Esophagus (tissue), 2 donors: ENCODE data around the gene RANBP3L. TPM values are rescaled to one million over a fixed set of nuclear protein-coding genes. Genes with fewer than 3 reads are reported as not detected.
"Not testable (repeated sequence)": the region's sequence is repeated elsewhere in the genome, so short reads cannot be mapped to it uniquely, and the experiment has no call there.

Source experiments
- H3K27ac ChIP-seq, 2 donors: one replicate each; pipeline ENCODE4 v1.5.1; 2013; ENCODE audit warnings: low read depth in 2 of 2, mild to moderate bottlenecking in 2 of 2, inconsistent platforms in 1 of 2, low read length in 1 of 2, moderate library complexity in 1 of 2
- H3K27me3 ChIP-seq, 2 donors: one replicate each; pipeline ENCODE4 v1.6.1; 2013; ENCODE audit warnings: low read length in 2 of 2, control low read depth in 1 of 2, mild to moderate bottlenecking in 1 of 2; ENCODE audit not compliant: insufficient read depth in 2 of 2, control insufficient read depth in 1 of 2
- H3K36me3 ChIP-seq, 2 donors: one replicate each; pipeline ENCODE4 v1.6.1; 2013; ENCODE audit warnings: low read length in 1 of 2; ENCODE audit not compliant: control insufficient read depth in 2 of 2, insufficient read depth in 2 of 2
- H3K4me1 ChIP-seq, 2 donors: one replicate each; pipeline ENCODE4 v1.6.1; 2013; ENCODE audit warnings: low read length in 1 of 2; ENCODE audit not compliant: control insufficient read depth in 2 of 2, insufficient read depth in 2 of 2
- H3K4me3 ChIP-seq, 2 donors: one replicate each; pipeline ENCODE4 v1.5.1; 2013; ENCODE audit warnings: low read length in 2 of 2, mild to moderate bottlenecking in 2 of 2, low read depth in 1 of 2, moderate library complexity in 1 of 2
- H3K9me3 ChIP-seq, 2 donors: one replicate each; pipeline ENCODE4 v1.6.1; 2013; ENCODE audit warnings: mild to moderate bottlenecking in 2 of 2, low read depth in 1 of 2, low read length in 1 of 2, moderate library complexity in 1 of 2; ENCODE audit not compliant: control insufficient read depth in 2 of 2, insufficient read depth in 1 of 2
- WGBS, 2 donors: extraction: QIAGEN DNeasy Blood & Tissue Kit; methylation state at CpG; one replicate each; pipeline ENCODE4 v1.1.7; 2013; 5-methylcytosine and 5-hydroxymethylcytosine counted together
- polyA plus RNA-seq, 2 donors: library from polyadenylated mRNA; stranded (reverse); fragments of 200-250 nt; gene quantifications; one replicate each; pipeline ENCODE4 v1.2.3, GENCODE V29; 2013
- donor health status: healthy with polysubstance abuse.
- donor health status: Bipolar disorder and iron deficiency.

RANBP3L gene
- polyA plus RNA-seq, 2 donors = 0.02 to 0.07 TPM

GRCh38 chr5:36285837-36286615 lies 15.7 kb downstream of the RANBP3L start:
- no peaks in the 10 kb centered on the region for H3K27me3 ChIP-seq
- no peak overlapping the region for H3K27ac ChIP-seq
- no peak overlapping the region for H3K4me3 ChIP-seq
- 31 to 43% methylated on average over 2 of the region's 2 CpGs for WGBS, 2 donors
- no peaks in the 10 kb centered on the region for H3K9me3 ChIP-seq
- no peaks in the 10 kb centered on the region for H3K4me1 ChIP-seq
- H3K36me3 ChIP-seq = no peaks in the 10 kb centered on the region

DNA sequence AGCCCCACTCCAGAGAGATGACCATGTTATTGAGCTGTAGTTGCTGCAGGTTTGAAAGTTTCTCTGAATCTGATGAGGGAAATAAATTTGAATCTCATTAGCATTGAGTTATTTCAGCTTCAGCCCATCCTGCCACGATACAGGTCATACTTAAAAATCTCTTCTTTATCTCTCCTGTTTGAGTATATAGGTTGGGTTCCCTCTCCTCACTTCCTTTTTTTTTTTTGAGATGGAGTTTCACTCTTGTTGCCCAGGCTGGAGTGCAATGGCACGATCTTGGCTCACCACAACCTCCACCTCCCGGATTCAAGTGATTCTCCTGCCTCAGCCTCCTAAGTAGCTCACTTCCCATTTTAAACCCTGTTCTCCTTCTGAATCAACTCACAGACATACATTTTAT lies 17.9 kb downstream of the RANBP3L start:
- H3K4me1 ChIP-seq, H3K4me3 ChIP-seq, H3K27ac ChIP-seq, H3K27me3 ChIP-seq, H3K36me3 ChIP-seq, H3K9me3 ChIP-seq: not testable (repeated sequence)
- WGBS, 2 donors = 85 to 87% methylated on average over 3 of the region's 3 CpGs

- Histone ChIP-seq H3K27ac (no peak overlapping the region), H3K4me3 (no peak overlapping the region), H3K4me1 (no peaks in the 10 kb centered on the region), H3K36me3 (no peaks in the 10 kb centered on the region), H3K27me3 (no peaks in the 10 kb centered on the region), H3K9me3 (no peaks in the 10 kb centered on the region)
- WGBS, 2 donors = 64 to 65% methylated on average over 2 of the region's 2 CpGs
Measured at GRCh38 chr5:36281626-36282025, 20.1 kb downstream of the RANBP3L start.

- Histone ChIP-seq H3K9me3 (no peaks in the 10 kb centered on the region), H3K36me3 (no peaks in the 10 kb centered on the region), H3K27me3 (no peaks in the 10 kb centered on the region), H3K4me3 (no peak overlapping the region), H3K27ac (no peak overlapping the region), H3K4me1 (no peaks in the 10 kb centered on the region)
- WGBS, 2 donors = 44 to 53% methylated on average over 3 of the region's 3 CpGs
Measured at GRCh38 chr5:36279054-36279698, 22.5 kb downstream of the RANBP3L start.

DNA sequence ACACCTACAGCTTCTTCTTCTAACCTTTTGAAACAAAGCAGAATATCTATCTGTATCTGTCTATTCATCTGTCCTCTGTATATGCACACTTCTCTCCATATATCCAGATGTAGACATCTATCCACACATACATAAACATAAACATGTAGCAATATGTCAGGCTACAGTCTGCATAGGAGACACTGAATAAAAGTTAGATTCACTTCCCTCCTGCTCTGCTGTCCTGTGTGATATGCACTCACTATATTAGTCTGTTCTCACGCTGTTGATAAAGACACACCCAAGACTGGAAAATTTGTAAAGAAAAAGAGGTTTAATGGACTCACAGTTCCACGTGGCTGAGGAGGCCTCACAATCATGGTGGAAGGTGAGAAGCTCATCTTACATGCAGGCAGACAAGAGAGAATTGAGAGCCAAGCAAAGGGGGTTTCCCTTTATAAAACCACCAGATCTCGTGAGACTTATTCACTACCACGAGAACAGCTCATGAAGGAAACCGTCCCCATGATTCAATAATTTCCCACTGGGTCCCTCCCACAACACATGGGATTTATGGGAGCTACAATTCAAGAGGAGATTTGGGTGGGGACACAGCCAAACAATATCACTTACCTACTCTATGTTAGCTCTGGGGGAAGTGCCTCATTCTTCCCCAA lies 24.1 kb downstream of the RANBP3L start:
- no peaks in the 10 kb centered on the region for H3K4me1 ChIP-seq
- H3K36me3 ChIP-seq = no peaks in the 10 kb centered on the region
- H3K9me3 ChIP-seq = no peaks in the 10 kb centered on the region
- H3K27me3 ChIP-seq = no peaks in the 10 kb centered on the region
- 71 to 77% methylated on average over 5 of the region's 5 CpGs for WGBS, 2 donors
- no peak overlapping the region for H3K27ac ChIP-seq
- H3K4me3 ChIP-seq = no peak overlapping the region

GRCh38 chr5:36276864-36277263 lies 24.8 kb downstream of the RANBP3L start:
- H3K27me3 ChIP-seq = no peaks in the 10 kb centered on the region

DNA sequence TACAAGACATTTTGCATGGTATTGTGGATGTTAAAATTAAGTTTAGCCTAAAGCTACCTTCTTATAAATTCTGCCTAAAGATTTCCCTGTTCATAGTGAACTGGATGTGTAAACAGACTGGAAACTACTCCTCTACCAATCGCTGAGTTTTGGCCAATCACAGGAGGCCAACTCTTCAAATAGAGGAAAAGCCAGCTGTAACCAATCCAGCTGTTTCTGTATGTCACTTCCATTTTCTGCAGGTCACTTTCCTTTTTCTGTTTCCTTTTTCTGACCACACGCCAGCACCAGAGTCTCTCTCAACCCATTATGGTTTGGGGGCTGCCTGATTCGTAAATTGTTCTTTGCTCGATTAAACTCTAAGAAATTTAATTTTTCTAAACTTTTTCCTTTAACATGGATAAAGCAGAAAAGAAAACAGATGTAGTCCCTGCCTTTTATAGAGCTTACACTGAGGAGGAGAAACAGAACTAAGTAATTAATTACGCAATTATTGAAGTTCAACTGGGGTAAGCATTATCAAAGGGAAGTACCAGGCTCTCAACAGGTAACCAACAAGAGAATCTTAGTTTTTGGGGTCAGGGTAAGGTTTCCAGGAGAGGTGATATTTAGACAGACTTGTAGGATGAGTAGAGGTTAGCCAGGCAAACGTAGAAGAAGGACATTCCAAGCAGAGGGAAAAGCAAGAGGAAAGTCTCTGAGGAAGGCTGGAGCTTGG lies 27.7 kb downstream of the RANBP3L start:
- no peak overlapping the region for H3K27ac ChIP-seq
- H3K4me1 ChIP-seq = no peaks in the 10 kb centered on the region
- no peak overlapping the region for H3K4me3 ChIP-seq
- H3K36me3 ChIP-seq = no peaks in the 10 kb centered on the region
- H3K9me3 ChIP-seq = no peaks in the 10 kb centered on the region
- H3K27me3 ChIP-seq = no peaks in the 10 kb centered on the region
- WGBS, 2 donors = 75 to 77% methylated on average over 6 of the region's 6 CpGs

More at GRCh38 chr5:36276864-36277263, 24.8 kb downstream of the RANBP3L start:
- H3K4me1 ChIP-seq = no peaks in the 10 kb centered on the region
- H3K27ac ChIP-seq = no peak overlapping the region
- no peaks in the 10 kb centered on the region for H3K36me3 ChIP-seq
- no peak overlapping the region for H3K4me3 ChIP-seq
- no peaks in the 10 kb centered on the region for H3K9me3 ChIP-seq

DNA sequence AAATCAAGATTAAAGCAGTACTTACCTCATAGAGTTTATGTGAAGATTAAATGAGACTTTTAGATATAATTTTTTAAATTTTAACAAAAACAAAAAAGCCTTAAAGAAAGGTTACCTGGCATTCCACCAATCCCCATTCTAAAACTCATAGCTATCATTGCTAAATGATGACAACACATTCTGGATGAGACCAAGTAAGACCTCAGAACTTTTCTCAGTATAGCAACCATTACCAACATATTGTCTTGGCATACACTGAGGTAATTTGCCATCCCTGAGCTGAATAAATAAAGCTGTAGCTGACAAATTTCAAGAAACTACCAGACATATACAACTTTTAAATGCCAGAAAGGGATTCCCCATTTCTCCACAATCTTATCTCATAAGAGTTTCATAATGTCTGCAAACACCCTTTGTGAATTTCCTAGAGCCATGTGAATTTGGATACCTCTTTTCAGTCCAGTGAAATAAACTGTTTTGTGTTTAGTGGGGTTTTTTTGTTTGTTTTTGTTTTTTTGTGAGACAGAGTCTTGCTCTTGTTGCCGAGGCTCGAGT lies 29.5 kb downstream of the RANBP3L start:
- Histone ChIP-seq H3K4me1 (no peaks in the 10 kb centered on the region), H3K4me3 (no peak overlapping the region), H3K9me3 (no peaks in the 10 kb centered on the region), H3K27ac (no peak overlapping the region), H3K36me3 (no peaks in the 10 kb centered on the region), H3K27me3 (no peaks in the 10 kb centered on the region)
- WGBS, 2 donors = 86 to 91% methylated on average over 2 of the region's 2 CpGs

DNA sequence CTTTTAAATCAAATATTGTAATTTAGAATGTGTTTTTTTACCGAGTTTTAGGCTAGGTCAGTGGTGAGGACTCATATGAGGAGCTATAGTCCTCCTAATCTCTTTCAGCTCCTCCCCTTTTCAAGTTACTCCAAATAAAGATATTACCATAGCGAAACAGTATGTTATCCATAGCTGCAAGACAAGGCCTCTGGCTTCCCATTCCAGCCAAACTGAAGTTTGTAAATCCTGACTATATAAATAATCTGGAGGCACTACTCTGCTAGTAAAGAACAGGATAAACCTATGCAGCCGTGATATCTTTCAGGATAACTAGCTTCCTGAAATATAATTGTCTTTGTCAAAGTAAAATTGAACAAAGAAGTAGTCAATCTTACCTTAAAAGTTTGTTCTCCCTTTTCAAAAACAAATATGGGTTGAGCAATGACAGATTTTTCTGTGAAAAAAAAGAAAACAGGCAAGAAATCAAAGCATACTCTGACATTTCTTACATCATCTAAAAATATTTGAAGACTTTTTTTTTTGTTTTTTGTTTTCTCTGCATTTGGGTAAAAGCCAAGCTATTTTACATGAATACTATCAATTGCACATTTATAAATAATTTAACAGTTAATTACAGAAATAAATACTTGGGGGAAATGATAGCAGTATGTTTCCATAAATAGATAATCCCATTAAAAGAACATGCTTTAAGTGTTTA lies 30.7 kb downstream of the RANBP3L start:
- no peaks in the 10 kb centered on the region for H3K4me1 ChIP-seq
- H3K27me3 ChIP-seq = no peaks in the 10 kb centered on the region
- no peaks in the 10 kb centered on the region for H3K36me3 ChIP-seq
- no peak overlapping the region for H3K4me3 ChIP-seq
- no peak overlapping the region for H3K27ac ChIP-seq
- no peaks in the 10 kb centered on the region for H3K9me3 ChIP-seq
- WGBS, 2 donors = 77 to 85% methylated on average over 3 of the region's 3 CpGs
